NCI-H1092 (cell line): ENCODE measurements around the gene ITPK1.

ENCODE experiments used
- DNase-seq: peaks from one replicate; lab custom pipeline; 2025; lab: John Stamatoyannopoulos, UW

Gene ITPK1

GRCh38 chr14:93027810-93028723, 87.7 kb downstream of the ITPK1 start:
- DNase-seq, result no peak

- no peak for DNase-seq
These were observed 89.4 kb downstream of the ITPK1 start for GRCh38 chr14:93026339-93026738.

DNA sequence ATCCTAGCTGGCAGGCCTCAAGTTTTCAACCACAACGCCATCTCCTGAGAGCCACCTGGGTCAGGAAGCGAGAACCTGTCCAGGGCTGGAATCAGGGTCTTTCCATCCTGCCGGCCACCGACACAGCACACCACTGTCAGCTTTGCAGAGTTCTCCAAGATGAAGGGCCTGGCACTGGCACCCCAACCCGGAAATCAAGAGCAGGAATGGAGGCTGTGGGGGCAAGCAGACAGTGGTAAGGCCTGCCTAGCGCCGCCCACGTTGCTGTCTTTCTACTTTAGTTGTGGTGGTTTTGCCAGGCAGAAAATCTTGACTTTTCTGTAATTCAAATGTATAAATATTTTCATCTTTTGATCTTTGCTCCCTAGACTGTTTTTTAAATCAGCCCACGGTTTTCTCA, 90.7 kb downstream of the ITPK1 start:
- DNase-seq, result no peak

- DNase-seq, result no peak
These were observed 91.2 kb downstream of the ITPK1 start for GRCh38 chr14:93024493-93024892.

DNA sequence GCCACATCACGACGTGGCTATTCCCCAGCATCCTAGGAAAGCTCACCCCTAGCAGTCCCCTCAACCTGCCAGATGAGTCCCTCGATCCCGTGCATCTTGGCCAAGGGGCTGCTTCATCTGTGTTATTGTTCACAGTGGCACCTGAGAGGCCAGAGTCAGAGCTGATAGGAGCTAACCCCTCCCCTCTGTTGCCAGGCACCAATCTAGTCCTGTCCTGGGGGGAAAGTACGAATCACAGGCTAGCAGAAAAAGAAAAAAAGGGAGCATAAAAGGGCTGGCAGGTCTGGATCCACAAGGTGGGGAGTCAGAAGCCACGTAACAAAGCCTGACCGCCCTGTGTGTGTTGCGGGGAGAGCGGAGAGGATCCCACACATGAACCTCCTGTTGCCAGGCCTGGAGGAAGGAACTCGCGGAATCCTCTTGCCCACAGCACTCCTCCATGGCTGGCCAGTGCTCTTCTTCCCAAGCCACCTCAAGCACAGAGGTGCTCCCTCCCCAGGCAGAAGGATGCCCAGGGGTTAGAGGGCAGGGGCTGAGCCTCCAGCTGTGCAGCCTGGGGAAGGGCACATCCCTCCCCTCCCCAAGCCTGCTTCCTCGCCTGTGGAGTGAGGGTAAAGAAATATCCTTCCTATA, 91.8 kb downstream of the ITPK1 start:
- DNase-seq, result no peak

DNA sequence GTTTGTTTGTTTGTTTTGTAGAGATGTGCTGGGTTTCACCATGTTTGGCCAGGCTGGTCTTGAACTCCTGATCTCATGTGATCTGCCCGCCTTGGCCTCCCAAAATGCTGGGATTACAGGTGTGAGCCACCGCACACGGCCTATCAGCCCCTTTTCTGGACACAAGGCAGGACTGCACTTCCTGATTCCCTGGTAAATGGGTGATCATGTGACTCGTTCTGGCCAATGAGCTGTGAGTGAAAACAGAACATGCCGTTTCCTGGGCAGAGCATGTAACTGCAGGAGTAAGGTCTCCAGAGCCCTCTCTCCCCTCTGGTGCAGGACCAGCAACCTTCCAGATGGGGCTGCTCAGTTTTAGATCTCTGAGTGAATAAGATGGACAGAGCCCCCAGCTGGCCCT, 92.7 kb downstream of the ITPK1 start:
- no peak for DNase-seq

DNA sequence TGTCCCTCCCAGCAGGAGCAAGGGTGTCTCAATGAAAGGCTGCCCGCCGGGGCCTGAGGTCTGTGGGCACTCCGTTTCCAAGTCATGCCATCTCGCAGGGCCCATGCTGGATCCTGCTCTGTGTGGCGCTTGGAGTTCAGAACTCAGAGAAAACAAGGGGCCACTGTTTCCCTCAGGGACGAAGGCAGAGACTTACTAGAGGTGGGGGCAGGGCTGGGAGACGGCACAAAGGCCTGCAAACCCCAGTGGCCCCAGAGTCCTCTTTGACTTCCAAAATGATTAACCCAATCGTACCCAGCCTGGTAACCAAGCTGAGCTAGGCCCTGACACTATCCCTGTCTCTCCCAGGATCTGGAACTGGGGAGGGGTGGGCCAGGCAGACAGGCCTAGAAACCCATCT, 95.8 kb downstream of the ITPK1 start:
- DNase-seq, result no peak

- peak; percentile 65 for DNase-seq
These were observed 96.3 kb downstream of the ITPK1 start for GRCh38 chr14:93019367-93019843.

- DNase-seq, result no peak
These were observed 97.4 kb downstream of the ITPK1 start for GRCh38 chr14:93018366-93018765.

DNA sequence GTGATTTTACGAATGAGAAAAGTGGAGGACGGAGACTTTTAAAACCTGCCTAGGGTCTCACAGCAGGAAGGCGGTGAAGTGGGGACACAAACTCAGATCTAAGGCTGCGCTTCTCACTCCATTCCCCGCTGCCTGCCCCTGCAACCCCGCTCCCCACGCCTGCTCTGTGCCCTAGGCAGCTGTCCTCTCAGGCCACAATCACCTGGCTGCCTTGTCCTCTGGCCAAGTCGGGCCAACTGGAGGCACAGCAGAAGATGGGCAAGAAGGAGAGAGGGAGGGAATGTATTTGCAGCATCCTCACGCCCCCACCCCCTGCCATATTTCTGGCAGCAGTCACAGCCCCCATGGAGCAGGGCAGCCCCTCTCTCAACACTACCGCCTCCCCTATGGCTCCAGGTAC, 97.8 kb downstream of the ITPK1 start:
- no peak for DNase-seq

DNA sequence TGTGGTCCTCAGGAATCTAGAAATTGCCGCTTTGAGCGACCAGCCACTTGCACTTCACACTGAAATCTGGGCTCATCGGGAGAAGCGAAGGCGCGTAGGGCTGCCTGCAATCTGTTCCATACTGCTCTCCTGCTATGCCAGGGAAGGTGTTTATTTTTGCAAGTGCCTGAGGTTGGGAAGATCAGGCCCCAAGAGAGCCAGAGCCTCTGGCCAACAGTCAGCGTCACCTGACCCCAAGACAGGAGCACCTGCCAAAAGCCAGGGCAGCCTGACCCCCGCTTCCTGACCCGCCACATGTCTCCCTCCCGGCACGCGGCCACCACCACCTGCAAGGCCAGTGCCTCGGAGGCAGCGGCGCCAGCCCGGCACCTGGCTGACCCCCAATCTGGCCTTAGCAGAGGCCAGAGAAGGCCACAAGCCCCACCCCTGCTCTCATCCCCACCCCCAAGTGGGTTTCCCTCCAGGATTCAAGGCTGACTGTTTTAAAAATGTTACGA, 98.4 kb downstream of the ITPK1 start:
- DNase-seq, result no peak

DNA sequence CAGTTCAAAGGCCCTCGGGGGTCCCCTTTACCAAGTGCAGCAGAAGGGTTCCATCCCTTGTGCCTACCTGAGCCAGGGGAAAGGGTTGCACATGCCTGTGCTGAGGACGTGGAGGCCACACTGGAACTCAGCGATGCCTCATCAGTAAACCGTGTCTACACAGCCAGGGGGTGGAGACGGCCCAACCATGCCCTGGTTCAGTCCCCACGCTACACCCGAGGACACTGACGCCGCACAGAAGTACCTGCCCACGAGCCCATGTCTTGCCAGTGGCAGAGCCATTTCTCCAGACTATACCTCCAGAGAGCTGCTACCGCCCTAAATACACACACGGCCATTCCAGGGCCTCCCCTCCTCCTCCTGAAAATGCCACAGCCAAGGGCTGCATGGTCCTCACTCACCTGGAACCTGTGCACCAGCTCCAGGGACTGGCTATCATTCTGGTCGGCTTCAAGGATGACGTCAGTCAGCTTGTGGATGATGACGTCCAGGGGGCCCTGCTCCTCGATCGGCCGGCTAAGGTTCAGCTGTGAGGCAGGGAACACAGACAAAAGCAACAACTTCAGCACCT, 99.4 kb downstream of the ITPK1 start:
- DNase-seq, result no peak

- no peak for DNase-seq
These were observed 100.2 kb downstream of the ITPK1 start for GRCh38 chr14:93015505-93015904.

DNA sequence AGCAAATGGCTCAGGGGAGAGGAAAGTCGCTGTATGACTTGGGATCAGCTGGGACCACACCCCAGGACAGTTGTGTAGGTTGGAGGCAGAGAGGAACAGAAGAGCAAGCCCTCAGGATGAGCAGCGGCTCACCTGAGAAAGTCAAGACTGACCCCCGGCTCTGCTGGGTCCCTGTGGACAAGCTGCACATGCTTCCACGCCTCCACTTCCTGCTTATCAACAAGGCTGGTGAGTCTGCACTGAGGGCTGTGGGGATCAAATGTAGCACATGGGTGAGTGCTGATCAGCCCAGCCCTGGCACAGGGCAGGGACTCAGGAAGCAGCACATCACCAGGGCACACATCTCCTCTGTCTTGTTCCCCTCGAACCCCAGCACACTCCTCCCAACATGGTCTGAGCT, 100.7 kb downstream of the ITPK1 start:
- no peak for DNase-seq

- no peak for DNase-seq
These were observed 101.4 kb downstream of the ITPK1 start for GRCh38 chr14:93014058-93015023.

DNA sequence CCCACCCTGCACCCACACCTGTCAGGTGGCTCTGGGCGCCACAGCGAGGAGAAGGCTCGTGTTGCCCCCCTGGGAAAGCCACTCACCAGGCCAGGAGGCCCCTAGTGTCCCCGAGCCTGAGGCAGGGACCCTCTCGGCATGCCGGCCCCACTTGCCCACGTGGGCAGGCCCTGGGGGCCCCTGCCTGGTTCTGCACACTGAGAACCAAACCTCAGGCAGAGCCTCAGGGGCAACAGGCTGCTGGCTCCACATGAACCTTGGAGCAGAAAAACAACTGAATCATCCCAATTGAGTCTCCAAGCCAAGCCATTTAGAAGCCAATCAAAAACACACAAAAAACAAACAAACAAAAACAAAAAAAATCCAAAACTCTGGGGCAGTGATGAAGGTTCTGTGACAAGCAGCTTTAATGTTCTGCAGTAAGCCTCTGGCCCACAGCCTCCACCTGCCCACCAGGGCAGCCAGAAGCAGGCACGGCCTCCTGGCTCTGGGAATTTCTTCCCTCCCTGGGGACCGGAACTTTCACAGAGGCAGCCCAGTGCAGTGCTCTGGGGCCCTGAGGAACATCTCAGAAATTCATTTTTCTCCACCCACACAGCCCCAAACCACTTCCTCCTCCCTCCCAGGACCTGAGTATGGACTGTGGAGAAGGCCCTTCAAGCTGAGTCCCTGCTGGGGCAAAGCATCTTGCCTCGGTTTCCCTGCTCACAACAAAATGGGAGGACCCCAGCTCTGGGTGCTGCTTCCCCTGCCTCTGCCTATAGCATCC, 102.6 kb downstream of the ITPK1 start:
- DNase-seq, result no peak

DNA sequence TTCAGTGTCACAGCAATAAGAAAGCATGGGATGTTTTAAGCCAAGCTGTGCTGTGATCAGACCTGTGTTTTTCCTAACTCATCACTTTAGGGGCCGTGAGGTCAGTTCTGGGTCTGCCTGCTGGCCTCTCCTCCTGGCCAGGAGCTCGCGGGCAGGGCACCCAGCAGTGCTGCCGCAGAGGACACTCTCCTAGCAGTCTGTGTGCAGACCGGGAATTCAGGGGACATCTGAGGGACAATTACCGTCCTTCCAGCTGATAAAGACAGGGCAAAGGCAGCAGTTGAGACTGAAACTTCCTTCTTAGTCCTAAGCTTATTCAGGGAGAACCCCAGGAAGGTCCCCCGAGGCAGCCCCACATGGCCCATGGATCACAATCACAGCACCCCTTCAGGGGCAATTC, 103.2 kb downstream of the ITPK1 start:
- no peak for DNase-seq

- peak; percentile 58 for DNase-seq
These were observed 103.9 kb downstream of the ITPK1 start for GRCh38 chr14:93011650-93012325.

GRCh38 chr14:93011141-93011529, 104.6 kb downstream of the ITPK1 start:
- no peak for DNase-seq

DNA sequence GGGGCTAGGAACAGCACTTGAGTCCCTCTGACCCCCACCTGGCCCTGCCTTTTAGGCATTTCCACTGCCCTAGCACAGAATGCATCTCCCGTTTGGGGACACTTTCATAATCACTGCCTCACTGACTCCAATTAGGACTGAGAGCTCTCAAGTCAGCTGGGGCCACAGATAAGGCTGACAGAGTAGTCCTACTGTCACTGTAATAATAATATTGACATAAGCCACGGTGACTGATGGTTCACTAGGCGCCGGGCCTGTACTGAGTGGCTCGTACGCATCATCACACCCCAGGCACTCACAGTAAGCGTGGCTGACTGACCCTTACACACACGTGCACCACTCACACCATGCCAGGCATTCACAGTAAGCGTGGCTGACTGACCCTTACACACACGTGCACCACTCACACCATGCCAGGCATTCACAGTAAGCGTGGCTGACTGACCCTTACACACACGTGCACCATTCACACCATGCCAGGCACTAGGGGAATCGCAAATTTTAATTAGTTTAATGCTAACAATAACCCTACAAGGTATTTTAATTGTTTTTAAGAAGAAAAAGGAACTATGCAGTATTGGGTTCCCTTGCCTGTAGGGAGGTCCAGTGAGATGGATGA, 105.1 kb downstream of the ITPK1 start:
- DNase-seq, result no peak
